Gastroesophageal sphincter (tissue), 3 donors: Measurements from ENCODE around the gene SHANK3.

Source experiments
- CTCF ChIP-seq, 4 experiments: fragments of 200-600 bp in 2 of 4; fragments of 450-650 bp in 2 of 4; sonication (generic) in 1 of 4; IDR thresholded peaks; one replicate each; pipeline ENCODE4 v1.5.1; 2017 to 2019; ENCODE audit warnings: antibody characterized with exemption in 4 of 4, mild to moderate bottlenecking in 2 of 4, moderate library complexity in 2 of 4
- POLR2A ChIP-seq, 2 donors: fragments of 450-650 bp; IDR thresholded peaks; one replicate each; pipeline ENCODE4 v1.6.1; 2017; ENCODE audit warnings: antibody characterized with exemption in 2 of 2, mild to moderate bottlenecking in 2 of 2, moderate library complexity in 1 of 2
- POLR2AphosphoS5 ChIP-seq: sonication (generic); formaldehyde crosslinking; IDR thresholded peaks from one replicate; pipeline ENCODE4 v1.6.1; 2017; ENCODE audit warnings: antibody characterized with exemption

DNA sequence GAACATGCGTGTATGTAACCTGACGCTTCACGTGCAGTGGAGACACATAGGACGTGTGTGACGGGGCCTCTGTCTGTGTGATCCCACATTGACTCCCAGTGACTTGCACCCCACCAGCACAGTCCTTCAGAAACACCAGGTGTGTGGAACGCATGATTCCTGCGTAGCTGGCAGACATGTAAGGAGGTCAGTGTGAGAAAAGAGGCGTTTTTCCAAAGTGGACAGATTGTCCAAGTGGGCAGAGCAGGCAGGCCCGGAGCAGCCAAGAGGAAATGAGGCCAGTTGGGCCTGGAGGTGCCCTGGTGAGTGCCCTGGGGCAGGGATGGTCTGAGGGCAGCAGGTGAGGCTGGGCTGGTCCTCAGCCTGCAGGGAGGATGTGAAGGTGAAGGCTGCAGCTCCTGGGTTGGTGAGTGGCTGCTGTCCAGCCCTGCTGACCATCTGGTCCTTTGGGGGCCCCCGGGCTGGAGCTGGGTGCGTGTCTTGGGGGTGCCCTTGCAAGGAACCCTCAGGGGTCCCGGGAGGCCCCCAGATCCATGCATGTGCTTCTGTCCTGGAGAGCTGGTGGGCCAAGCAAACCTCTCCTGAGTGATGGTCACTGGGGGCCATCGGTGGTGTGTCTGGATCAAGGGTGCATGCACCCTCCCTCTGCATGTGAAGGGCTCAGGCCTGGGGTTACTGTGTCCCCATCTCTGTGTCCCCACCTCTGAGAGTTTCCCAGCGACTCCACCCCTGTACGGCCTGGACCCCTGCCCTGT is 26.6 kb downstream of the SHANK3 start:
- no peak for TF ChIP-seq POLR2AphosphoS5
- no peak for TF ChIP-seq CTCF (IDR thresholded peaks at IDR 0.05)
- no peak for TF ChIP-seq POLR2A (IDR thresholded peaks at IDR 0.05)
